MM.1S (cell line): Measurements from ENCODE around the gene PM20D1.
"Not testable (repeated sequence)": the region's sequence is repeated elsewhere in the genome, so short reads cannot be mapped to it uniquely, and the experiment has no call there.

ENCODE experiments used
- CTCF ChIP-seq: fragments of 300-600 bp; sonication (generic); IDR thresholded peaks from 2 replicates; pipeline ENCODE4 v1.5.1; 2016; ENCODE audit warnings: antibody characterized with exemption, low read length, mixed read lengths
- EZH2 ChIP-seq: fragments of 300-600 bp; sonication (generic); optimal IDR thresholded peaks from 2 replicates; pipeline ENCODE3; 2017; ENCODE audit warnings: low read depth, mild to moderate bottlenecking, antibody characterized with exemption, low read length, mixed read lengths

GRCh38 chr1:205889006-205889405, 39.1 kb upstream of the PM20D1 start:
- TF ChIP-seq CTCF, EZH2: not testable (repeated sequence)
